Right lobe of liver (tissue), 6 donors: ENCODE data around the gene POLA2. TPM values are rescaled to one million over a fixed set of nuclear protein-coding genes. Genes with fewer than 3 reads are reported as not detected.
A peak's percentile ranks its signal among the peaks of the same experiment; 100 is the strongest.

ENCODE experiments used
- ATAC-seq, 4 donors: fragments of 200-7000 bp; cut with Tn5 transposase; one replicate each; pipeline ENCODE4 v1.9.1; 2020; ENCODE audit warnings: mild to moderate bottlenecking in 4 of 4, moderate library complexity in 4 of 4
- DNase-seq, 3 donors: peaks; one replicate each; pipeline ENCODE4 v3.0.0-alpha.2; 2020
- H3K27ac ChIP-seq, 3 donors: fragments of 200-600 bp; one replicate each; pipeline ENCODE4 v1.8.0; 2022
- H3K27me3 ChIP-seq, 2 donors: fragments of 200-600 bp; one replicate each; pipeline ENCODE4 v1.8.0; 2022
- H3K36me3 ChIP-seq, 4 donors: fragments of 200-600 bp; sonication (generic) in 1 of 4; one replicate each; pipeline versions ENCODE4 v1.5.1 to v1.8.0; 2017 to 2022; ENCODE audit warnings: control low read depth in 1 of 4
- H3K4me1 ChIP-seq, 4 donors: fragments of 200-600 bp; sonication (generic) in 1 of 4; one replicate each; pipeline versions ENCODE4 v1.5.1 to v1.8.0; 2017 to 2022; ENCODE audit warnings: control low read depth in 1 of 4
- H3K4me3 ChIP-seq, 3 donors: fragments of 200-600 bp; one replicate each; pipeline ENCODE4 v1.8.0; 2022
- H3K9me3 ChIP-seq, 4 donors: fragments of 200-600 bp; sonication (generic) in 1 of 4; one replicate each; pipeline versions ENCODE4 v1.5.1 to v1.8.0; 2017 to 2022; ENCODE audit warnings: control low read depth in 1 of 4
- CTCF ChIP-seq, 4 donors: fragments of 200-600 bp in 3 of 4; fragments of 450-650 bp in 1 of 4; IDR thresholded peaks; one replicate each; pipeline versions ENCODE4 v1.5.1 to v1.8.0; 2016 to 2022; ENCODE audit warnings: antibody characterized with exemption in 4 of 4, mild to moderate bottlenecking in 2 of 4
- POLR2A ChIP-seq: fragments of 450-650 bp; IDR thresholded peaks from one replicate; pipeline ENCODE4 v1.6.1; 2017; ENCODE audit warnings: antibody characterized with exemption, mild to moderate bottlenecking
- WGBS: methylation state at CpG from one replicate; pipeline ENCODE4 v1.1.6; 2018; ENCODE audit warnings: low coverage, low lambda C conversion rate; ENCODE audit not compliant: insufficient coverage; ENCODE audit errors: missing lambda C conversion rate; 5-methylcytosine and 5-hydroxymethylcytosine counted together
- intact Hi-C, 2 donors: fragments of 100-400 bp; cut with DNase I; formaldehyde crosslinking; loops; one replicate each; pipeline versions ENCODE4 v1.11.2 to v1.14.1; 2022
- total RNA-seq, 6 experiments: library from RNA; depleted of rRNA in 2 of 6; stranded (reverse); fragments of >200 nt in 2 of 6; fragmentation: NEBNext Ultra II Directional in 3 of 6; extraction: Animal tissue kit (Norgen Biotek cat#: 25700) in 3 of 6; gene quantifications; one replicate each; pipeline versions ENCODE4 v1.1.0 to v1.2.4, GENCODE V29; 2016 to 2023
- donor health status: DM: no; HTN: yes; CAD: no.
- donor health status: DM: no; HTN: no; CAD: no.
- donor health status: DM: no; HTN: no; CAD: no.
- donor health status: DM: no; HTN: yes; CAD: no.
- donor health status: DM: no; HTN: yes; CAD: no.

Gene POLA2
- total RNA-seq, 6 experiments from 2014 or later, result 1.8 to 8.4 (median 3.5) TPM

GRCh38 chr11:65292890-65293289 is 31.1 kb downstream of the POLA2 start:
- no peak overlapping the region for H3K4me3 ChIP-seq
- no peaks in the 10 kb centered on the region for H3K9me3 ChIP-seq
- WGBS, result 70% methylated on average over 4 of the region's 5 CpGs
- intact Hi-C loops, result no loop called here
- H3K27ac ChIP-seq, result peak overlapping the region; percentile 15 to 77 (median 60)
- H3K27me3 ChIP-seq, result no peaks in the 10 kb centered on the region
- ATAC-seq, result no peak
- H3K4me1 ChIP-seq, result peaks cover 0 to 16% (median 6%) of the 10 kb centered on the region in 4 donors
- no peak for DNase-seq
- peaks cover 0 to 3% (median 0%) of the 10 kb centered on the region in 4 donors for H3K36me3 ChIP-seq
- no peak for TF ChIP-seq POLR2A
- no peak for TF ChIP-seq CTCF (IDR thresholded peaks at IDR 0.05)

GRCh38 chr11:65293909-65294381 is 32.2 kb downstream of the POLA2 start:
- Histone ChIP-seq H3K4me3 (no peak overlapping the region), H3K9me3 (no peaks in the 10 kb centered on the region), H3K27me3 (no peaks in the 10 kb centered on the region), H3K27ac (no peak overlapping the region), H3K4me1 (peaks cover 0 to 26% (median 11%) of the 10 kb centered on the region in 4 donors), H3K36me3 (no peaks in the 10 kb centered on the region)
- ATAC-seq, result no peak
- 93% methylated on average over 2 of the region's 10 CpGs for WGBS
- TF ChIP-seq POLR2A (no peak), CTCF (IDR thresholded peaks at IDR 0.05) (no peak)
- DNase-seq, result no peak
- intact Hi-C loops, result no loop called here

- Histone ChIP-seq H3K36me3 (no peaks in the 10 kb centered on the region), H3K27ac (no peak overlapping the region), H3K4me1 (peaks cover 0 to 27% (median 11%) of the 10 kb centered on the region in 4 donors), H3K9me3 (no peaks in the 10 kb centered on the region), H3K27me3 (no peaks in the 10 kb centered on the region), H3K4me3 (no peak overlapping the region)
- ATAC-seq, result no peak
- TF ChIP-seq CTCF (IDR thresholded peaks at IDR 0.05), result no peak
- TF ChIP-seq POLR2A, result no peak
- intact Hi-C loops, result no loop called here
- WGBS, result 96% methylated on average over 10 of the region's 11 CpGs
- DNase-seq, result no peak
Observed at GRCh38 chr11:65295001-65295400, 33.2 kb downstream of the POLA2 start.

GRCh38 chr11:65295571-65296341 is 34.0 kb downstream of the POLA2 start:
- DNase-seq (peak in 1 of 3 donors; percentile 9), ATAC-seq (no peak)
- Histone ChIP-seq H3K4me3 (no peak overlapping the region), H3K9me3 (no peaks in the 10 kb centered on the region), H3K27ac (no peak overlapping the region), H3K4me1 (peaks cover 0 to 27% (median 11%) of the 10 kb centered on the region in 4 donors), H3K27me3 (no peaks in the 10 kb centered on the region), H3K36me3 (no peaks in the 10 kb centered on the region)
- no peak for TF ChIP-seq CTCF (IDR thresholded peaks at IDR 0.05)
- TF ChIP-seq POLR2A, result no peak
- intact Hi-C loops, result no loop called here
- 95% methylated on average over 9 of the region's 11 CpGs for WGBS
